Heart left ventricle (tissue), 16 donors: Measurements from ENCODE around the gene POLD1. TPM values are rescaled to one million over a fixed set of nuclear protein-coding genes. Genes with fewer than 3 reads are reported as not detected.

Experiments
- ATAC-seq, 4 donors: fragments of 200-7000 bp; cut with Tn5 transposase; one replicate each; pipeline ENCODE4 v1.9.1; 2020 to 2022; ENCODE audit warnings: moderate library complexity in 4 of 4, mild to moderate bottlenecking in 3 of 4, moderate number of reproducible peaks in 1 of 4
- DNase-seq, 5 donors: peaks; one replicate each; pipeline ENCODE4 v3.0.0-alpha.2; 2020
- H3K27ac ChIP-seq, 12 donors: fragments of 200-600 bp; sonication (generic) in 4 of 12; one replicate each; pipeline versions ENCODE4 v1.5.0 to v1.8.0; 2016 to 2022; ENCODE audit warnings: mild to moderate bottlenecking in 2 of 12
- H3K27me3 ChIP-seq, 9 donors: fragments of 200-600 bp; sonication (generic) in 2 of 9; one replicate each; pipeline versions ENCODE4 v1.5.1 to v1.8.0; 2016 to 2022; ENCODE audit warnings: mild to moderate bottlenecking in 3 of 9
- H3K36me3 ChIP-seq, 9 donors: fragments of 200-600 bp; sonication (generic) in 2 of 9; one replicate each; pipeline versions ENCODE4 v1.5.0 to v1.8.0; 2018 to 2022; ENCODE audit warnings: mild to moderate bottlenecking in 2 of 9
- H3K4me1 ChIP-seq, 12 donors: fragments of 200-600 bp; sonication (generic) in 4 of 12; one replicate each; pipeline versions ENCODE4 v1.5.0 to v1.8.0; 2016 to 2022; ENCODE audit warnings: mild to moderate bottlenecking in 3 of 12
- H3K4me3 ChIP-seq, 12 donors: fragments of 200-600 bp; sonication (generic) in 4 of 12; one replicate each; pipeline versions ENCODE4 v1.5.0 to v1.8.0; 2017 to 2022; ENCODE audit warnings: mild to moderate bottlenecking in 9 of 12, moderate library complexity in 4 of 12
- H3K9me3 ChIP-seq, 12 donors: fragments of 200-600 bp; sonication (generic) in 4 of 12; one replicate each; pipeline versions ENCODE4 v1.5.0 to v1.8.0; 2016 to 2022; ENCODE audit warnings: mild to moderate bottlenecking in 1 of 12
- POLR2A ChIP-seq, 2 donors: fragments of 450-650 bp; IDR thresholded peaks; one replicate each; pipeline ENCODE4 v1.6.1; 2017; ENCODE audit warnings: antibody characterized with exemption in 2 of 2, mild to moderate bottlenecking in 2 of 2, moderate library complexity in 2 of 2
- WGBS, 4 donors: extraction: QIAGEN DNeasy Blood & Tissue Kit in 2 of 4; methylation state at CpG; one replicate each; pipeline versions ENCODE4 v1.1.5 to v1.1.7; 2013 to 2018; 5-methylcytosine and 5-hydroxymethylcytosine counted together
- intact Hi-C, 10 donors: fragments of 100-400 bp; cut with DNase I; formaldehyde crosslinking; loops; one replicate each; pipeline versions ENCODE4 v1.11.1 to v1.14.2; 2022
- polyA plus RNA-seq, 2 donors: library from polyadenylated mRNA; stranded (reverse); fragments of 200-250 nt; gene quantifications; one replicate each; pipeline ENCODE4 v1.2.3, GENCODE V29; 2013
- total RNA-seq, 9 donors: library from RNA; depleted of rRNA in 2 of 9; stranded (reverse); fragments of >200 nt in 2 of 9; fragmentation: NEBNext Ultra II Directional in 3 of 9; extraction: Animal tissue kit (Norgen Biotek cat#: 25700) in 3 of 9; gene quantifications; one replicate each; pipeline versions ENCODE4 v1.1.0 to v1.2.4, GENCODE V29; 2016 to 2023
- TF ChIP-seq, protein P1 (sequence below), 12 donors: fragments of 200-600 bp; sonication (generic) in 4 of 12; IDR thresholded peaks; one replicate each; pipeline versions ENCODE4 v1.5.0 to v1.8.0; 2018 to 2022; ENCODE audit warnings: antibody characterized with exemption in 12 of 12, mild to moderate bottlenecking in 5 of 12
- donor health status: ischemic (EF 13 %, LVEDD 7.1; RV severe dilation, severe dysfunction).
- donor health status: healthy with polysubstance abuse.
- donor health status: DM: no; HTN: yes; CAD: no.
- donor health status: DM: no; HTN: no; CAD: no.
- donor health status: ischemic (EF 25% LVEDD 6.9; RV normal size, moderate dysfunction).
- donor health status: ischemic (EF 25% LVEDD 5.7; RV mildly dilated, moderate dysfunction).
- donor health status: healthy.
- donor health status: DM: yes; HTN: yes; CAD: no.
- donor health status: ischemic (EF 35%, LVEDD 5.7; RV mildly dilated, moderate dysfunction).
- donor health status: nonischemic (EF 11% LVEDD 7.7; RV severe dilation, severe dysfunction).
- donor health status: DM: yes; HTN: yes; CAD: no.
- donor health status: PGD.
- donor health status: ischemic (EF 29% LVEDD 5.4; RV normal size, mild dysfunction).
- donor health status: nonischemic (EF 23%, LVEDD 6.1; RV moderate dilation, normal function).

Gene POLD1
- total and polyA plus RNA-seq, 11 donors: 6.1 to 18.0 (median 9.6) TPM

DNA sequence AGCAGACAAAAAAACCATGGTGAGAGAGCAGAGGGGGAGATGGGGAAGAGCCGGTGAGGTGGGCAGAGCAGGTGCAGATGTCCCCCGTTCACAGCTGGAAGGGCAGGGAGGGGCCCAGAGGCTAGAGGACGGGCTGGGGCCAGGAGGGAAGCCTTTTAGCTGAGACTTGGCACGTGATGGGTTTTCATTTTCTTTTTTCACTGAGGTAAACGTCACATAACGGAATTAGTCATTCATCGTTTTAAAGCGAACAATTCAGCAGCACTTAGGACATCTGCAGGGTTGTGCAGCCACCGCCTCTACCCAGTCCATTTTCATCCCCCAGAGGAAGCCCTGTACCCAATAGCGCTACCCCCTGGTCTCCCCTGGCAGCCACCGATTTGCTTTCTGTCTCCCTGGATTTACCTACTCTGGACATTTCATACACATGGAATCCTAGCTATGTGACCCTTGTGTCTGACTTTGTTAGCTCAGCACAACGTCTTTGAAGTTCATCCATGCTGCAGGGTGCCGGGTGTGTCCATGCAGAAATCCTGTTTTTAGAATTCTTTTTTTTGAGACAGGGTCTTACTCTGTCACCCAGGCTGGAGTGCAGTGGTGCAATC is 76.1 kb downstream of the POLD1 start:
- Histone ChIP-seq H3K4me3 (no peak overlapping the region), H3K4me1 (no peaks in the 10 kb centered on the region), H3K27me3 (peaks cover 3 to 52% (median 19%) of the 10 kb centered on the region in 9 donors), H3K27ac (no peak overlapping the region), H3K36me3 (no peaks in the 10 kb centered on the region), H3K9me3 (no peaks in the 10 kb centered on the region)
- 29 to 35% (median 34%) methylated on average over 13 of the region's 13 CpGs for WGBS, 4 donors
- ATAC-seq (no peak), DNase-seq (no peak)
- intact Hi-C loops: loop anchor here in 7 of 10 donors (2.0 to 5.0 kb wide), 3 partner anchors 91 to 103 kb away; partner anchors contain the start of gene NAPSA (in 3 of the 7)
- TF ChIP-seq POLR2A (IDR thresholded peaks at IDR 0.05): no peak
- TF ChIP-seq, protein P1, sequence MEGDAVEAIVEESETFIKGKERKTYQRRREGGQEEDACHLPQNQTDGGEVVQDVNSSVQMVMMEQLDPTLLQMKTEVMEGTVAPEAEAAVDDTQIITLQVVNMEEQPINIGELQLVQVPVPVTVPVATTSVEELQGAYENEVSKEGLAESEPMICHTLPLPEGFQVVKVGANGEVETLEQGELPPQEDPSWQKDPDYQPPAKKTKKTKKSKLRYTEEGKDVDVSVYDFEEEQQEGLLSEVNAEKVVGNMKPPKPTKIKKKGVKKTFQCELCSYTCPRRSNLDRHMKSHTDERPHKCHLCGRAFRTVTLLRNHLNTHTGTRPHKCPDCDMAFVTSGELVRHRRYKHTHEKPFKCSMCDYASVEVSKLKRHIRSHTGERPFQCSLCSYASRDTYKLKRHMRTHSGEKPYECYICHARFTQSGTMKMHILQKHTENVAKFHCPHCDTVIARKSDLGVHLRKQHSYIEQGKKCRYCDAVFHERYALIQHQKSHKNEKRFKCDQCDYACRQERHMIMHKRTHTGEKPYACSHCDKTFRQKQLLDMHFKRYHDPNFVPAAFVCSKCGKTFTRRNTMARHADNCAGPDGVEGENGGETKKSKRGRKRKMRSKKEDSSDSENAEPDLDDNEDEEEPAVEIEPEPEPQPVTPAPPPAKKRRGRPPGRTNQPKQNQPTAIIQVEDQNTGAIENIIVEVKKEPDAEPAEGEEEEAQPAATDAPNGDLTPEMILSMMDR (IDR thresholded peaks at IDR 0.05): no peak

DNA sequence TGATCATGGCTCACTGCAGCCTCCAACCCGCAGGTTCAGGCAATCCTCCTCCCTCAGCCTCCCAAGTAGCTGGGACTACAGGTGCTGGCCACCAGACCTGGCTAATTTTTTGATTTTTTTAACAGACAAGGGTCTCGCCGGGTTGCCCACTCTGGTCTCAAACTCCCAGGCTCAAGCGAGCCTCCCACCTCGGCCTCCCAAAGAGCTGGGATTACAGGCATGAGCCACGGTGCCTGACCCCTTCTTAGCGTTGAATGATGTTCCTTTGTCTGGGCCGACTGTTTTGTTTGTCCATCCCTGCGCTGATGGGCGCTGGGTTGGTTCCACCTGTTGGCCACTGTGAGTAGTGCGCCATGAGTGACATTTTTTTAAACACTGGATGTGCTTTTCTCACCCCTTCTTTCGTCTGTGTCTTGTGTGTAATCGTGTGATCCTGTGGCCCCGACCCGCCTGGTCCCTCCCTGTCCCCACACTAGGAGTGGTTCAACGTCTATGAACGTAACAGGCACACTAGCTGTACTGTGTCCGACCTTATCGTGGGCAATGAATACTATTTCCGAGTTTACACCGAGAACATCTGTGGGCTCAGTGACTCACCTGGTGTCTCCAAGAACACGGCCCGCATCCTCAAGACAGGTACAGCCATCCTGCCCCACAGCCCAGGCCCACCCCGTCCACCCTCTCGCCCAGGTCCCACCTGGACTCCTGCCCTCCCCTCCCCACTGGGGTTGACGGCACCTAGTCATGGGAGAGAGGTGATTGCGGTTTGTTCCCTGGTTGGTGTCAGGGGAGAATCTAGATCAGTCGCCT is 77.1 kb downstream of the POLD1 start:
- Histone ChIP-seq H3K4me3 (no peak overlapping the region), H3K27ac (no peak overlapping the region), H3K36me3 (no peaks in the 10 kb centered on the region), H3K4me1 (no peaks in the 10 kb centered on the region), H3K9me3 (no peaks in the 10 kb centered on the region), H3K27me3 (peaks cover 3 to 50% (median 19%) of the 10 kb centered on the region in 9 donors)
- no peak for TF ChIP-seq POLR2A (IDR thresholded peaks at IDR 0.05)
- TF ChIP-seq, protein P1 (IDR thresholded peaks at IDR 0.05): peak; percentile 62 to 84 (median 78)
- ATAC-seq (peak; percentile 62 to 90 (median 70)), DNase-seq (peak in 2 of 5 donors; percentile 38 to 54)
- 34 to 39% (median 34%) methylated on average over 26 to 28 of the region's 28 CpGs for WGBS, 4 donors
- intact Hi-C loops: loop anchor here in 9 of 10 donors (1.0 to 5.0 kb wide), 5 partner anchors 92 to 104 kb away; partner anchors contain the start of gene NAPSA (in 3 of the 9)

DNA sequence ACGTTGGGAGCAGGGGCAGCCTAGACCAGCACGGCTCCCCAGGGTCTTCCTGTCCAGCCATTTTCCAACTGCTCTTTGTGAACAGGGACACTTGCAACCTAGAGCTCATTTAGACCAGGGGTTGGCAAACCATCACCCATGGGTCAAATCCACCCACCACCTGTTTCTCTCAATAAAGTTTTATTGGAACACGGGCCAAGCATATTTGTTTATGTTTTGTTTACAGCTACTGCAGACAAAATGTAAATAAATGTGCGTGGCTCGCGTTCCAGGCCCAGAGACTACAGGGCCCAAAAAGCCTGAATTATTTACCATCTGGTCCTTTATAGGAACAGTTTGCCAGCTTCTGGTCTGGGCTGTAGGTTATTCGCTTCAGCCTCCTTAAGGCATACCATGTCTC is 78.8 kb downstream of the POLD1 start:
- Histone ChIP-seq H3K4me3 (no peak overlapping the region), H3K4me1 (no peaks in the 10 kb centered on the region), H3K27ac (no peak overlapping the region), H3K27me3 (peaks cover 3 to 35% (median 10%) of the 10 kb centered on the region in 9 donors), H3K9me3 (no peaks in the 10 kb centered on the region), H3K36me3 (no peaks in the 10 kb centered on the region)
- WGBS, 4 donors: 73 to 79% (median 77%) methylated on average over 7 of the region's 7 CpGs
- ATAC-seq (no peak), DNase-seq (no peak)
- intact Hi-C loops: loop anchor here in 4 of 10 donors (2.0 to 5.0 kb wide), 2 partner anchors 94 to 96 kb away; partner anchors contain the start of gene NAPSA (in 3 of the 4)
- TF ChIP-seq, protein P1 (IDR thresholded peaks at IDR 0.05): no peak
- no peak for TF ChIP-seq POLR2A (IDR thresholded peaks at IDR 0.05)

DNA sequence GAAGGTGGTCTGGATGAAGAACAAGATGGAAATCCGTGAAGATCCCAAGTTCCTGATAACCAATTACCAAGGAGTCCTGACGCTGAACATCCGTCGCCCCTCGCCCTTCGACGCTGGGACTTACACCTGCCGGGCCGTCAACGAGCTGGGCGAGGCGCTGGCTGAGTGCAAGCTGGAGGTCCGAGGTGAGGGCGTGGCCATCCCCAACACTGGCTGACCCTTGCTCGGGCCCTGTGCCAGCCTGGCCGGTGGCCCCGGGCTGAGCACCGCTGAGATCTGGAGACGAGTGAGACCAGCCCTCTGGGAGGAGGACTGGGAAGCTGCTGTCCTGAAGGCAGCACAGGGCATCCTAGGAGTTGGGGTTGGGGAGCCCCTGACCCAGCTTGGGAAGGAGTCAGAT is 80.2 kb downstream of the POLD1 start:
- TF ChIP-seq POLR2A (IDR thresholded peaks at IDR 0.05): no peak
- TF ChIP-seq, protein P1 (IDR thresholded peaks at IDR 0.05): no peak
- DNase-seq (no peak), ATAC-seq (no peak)
- no peaks in the 10 kb centered on the region for H3K36me3 ChIP-seq
- no peak overlapping the region for H3K27ac ChIP-seq
- H3K4me3 ChIP-seq: no peak overlapping the region
- intact Hi-C loops: loop anchor here in 3 of 10 donors (5.0 kb wide), 1 partner anchor 97 kb away; the partner anchor contains the start of gene NAPSA (in 3 of the 3)
- whole genome bisulfite sequencing, 4 donors: 70 to 80% (median 76%) methylated on average over 19 of the region's 19 CpGs
- no peaks in the 10 kb centered on the region for H3K4me1 ChIP-seq
- H3K27me3 ChIP-seq: peaks cover 0 to 23% (median 4%) of the 10 kb centered on the region in 9 donors
- H3K9me3 ChIP-seq: no peaks in the 10 kb centered on the region
